HEK293 (cell line): ENCODE data around the gene CD46.

Experiments used
- CTCF ChIA-PET: fragments of 350-600 bp; formaldehyde crosslinking; extraction: SDS; loops from one replicate; lab custom pipeline; 2021; ENCODE audit warnings: antibody characterized with exemption; lab: Yijun Ruan, JAX
- POLR2A ChIA-PET: fragments of 300-600 bp; formaldehyde crosslinking; extraction: SDS; loops from one replicate; lab custom pipeline; 2020; ENCODE audit warnings: antibody characterized with exemption, inconsistent platforms; lab: Yijun Ruan, JAX
- H3K27ac ChIP-seq: fragments of 200-500 bp; sonication (Bioruptor generic); 2 replicates; pipeline ENCODE4 v1.5.1; 2014; ENCODE audit warnings: low read depth, low read length, control low read depth, inconsistent platforms; ENCODE audit errors: extremely low read depth
- H3K36me3 ChIP-seq, 2 experiments: fragments of 200-500 bp in 1 of 2; sonication (Bioruptor generic) in 1 of 2; 1 replicate in 1 of 2; 2 replicates in 1 of 2; pipeline ENCODE4 v1.5.1; 2014 to 2017; ENCODE audit warnings: inconsistent platforms in 2 of 2, low read length in 2 of 2; ENCODE audit not compliant: control insufficient read depth in 2 of 2, insufficient read depth in 1 of 2
- H3K4me1 ChIP-seq: fragments of 200-500 bp; sonication (Bioruptor generic); 2 replicates; pipeline ENCODE4 v1.5.1; 2014; ENCODE audit warnings: mild to moderate bottlenecking, low read length, inconsistent platforms; ENCODE audit not compliant: control insufficient read depth, insufficient read depth
- H3K4me3 ChIP-seq: 2 replicates; pipeline ENCODE4 v1.5.1; 2011; ENCODE audit warnings: low read depth, mild to moderate bottlenecking, control low read depth, low read length, moderate library complexity
- H3K9me3 ChIP-seq: fragments of 200-500 bp; sonication (Bioruptor generic); 2 replicates; pipeline ENCODE4 v1.5.1; 2014; ENCODE audit warnings: low read depth, low read length, inconsistent platforms; ENCODE audit not compliant: control insufficient read depth, insufficient read depth
- KLF7 ChIP-seq: fragments of 450-650 bp; formaldehyde crosslinking; IDR thresholded peaks from 2 replicates; pipeline ENCODE4 v1.5.1; 2016; ENCODE audit warnings: missing biosample characterization, missing genetic modification characterization, borderline replicate concordance
- MEIS1 ChIP-seq: sonication (generic); formaldehyde crosslinking; IDR thresholded peaks from 2 replicates; pipeline ENCODE4 v1.8.1; 2022; ENCODE audit warnings: missing genetic modification reagents, mild to moderate bottlenecking, borderline replicate concordance
- ZBTB20 ChIP-seq: fragments of 450-650 bp; formaldehyde crosslinking; IDR thresholded peaks from 2 replicates; pipeline ENCODE4 v1.5.1; 2016; ENCODE audit warnings: missing biosample characterization, missing genetic modification characterization
- ZBTB21 ChIP-seq: fragments of 450-650 bp; formaldehyde crosslinking; IDR thresholded peaks from 2 replicates; pipeline ENCODE4 v1.5.1; 2017; ENCODE audit warnings: missing biosample characterization, missing genetic modification characterization
- ZFP41 ChIP-seq: fragments of 450-650 bp; formaldehyde crosslinking; IDR thresholded peaks from 2 replicates; pipeline ENCODE4 v1.5.1; 2016; ENCODE audit warnings: missing biosample characterization, missing genetic modification characterization, borderline replicate concordance
- ZNF10 ChIP-seq: fragments of 450-650 bp; formaldehyde crosslinking; IDR thresholded peaks from 2 replicates; pipeline ENCODE4 v1.5.1; 2017; ENCODE audit warnings: missing biosample characterization, missing genetic modification characterization
- ZNF394 ChIP-seq: fragments of 450-650 bp; formaldehyde crosslinking; IDR thresholded peaks from 2 replicates; pipeline ENCODE4 v1.5.1; 2016; ENCODE audit warnings: missing biosample characterization, missing genetic modification characterization, mild to moderate bottlenecking, moderate library complexity, borderline replicate concordance
- ZNF501 ChIP-seq: fragments of 450-650 bp; formaldehyde crosslinking; IDR thresholded peaks from 2 replicates; pipeline ENCODE4 v1.5.1; 2016; ENCODE audit warnings: missing biosample characterization, missing genetic modification characterization
- ZNF549 ChIP-seq: fragments of 450-650 bp; IDR thresholded peaks from 2 replicates; pipeline ENCODE4 v1.5.1; 2018; ENCODE audit warnings: missing biosample characterization, missing genetic modification characterization, mild to moderate bottlenecking, inconsistent platforms, moderate library complexity
- ZNF747 ChIP-seq: fragments of 450-650 bp; formaldehyde crosslinking; IDR thresholded peaks from 2 replicates; pipeline ENCODE4 v1.5.1; 2016; ENCODE audit warnings: missing biosample characterization, missing genetic modification characterization
- ZNF76 ChIP-seq: fragments of 450-650 bp; formaldehyde crosslinking; IDR thresholded peaks from 2 replicates; pipeline ENCODE4; 2016; ENCODE audit warnings: low read depth, missing biosample characterization, missing genetic modification characterization, borderline replicate concordance
- ZNF792 ChIP-seq: fragments of 450-650 bp; formaldehyde crosslinking; IDR thresholded peaks from 2 replicates; pipeline ENCODE4 v1.5.1; 2016; ENCODE audit warnings: missing biosample characterization, missing genetic modification characterization
- TF ChIP-seq, protein P1 (sequence below): fragments of 450-650 bp; formaldehyde crosslinking; IDR thresholded peaks from 2 replicates; pipeline ENCODE4 v1.5.1; 2016; ENCODE audit warnings: missing biosample characterization, missing genetic modification characterization
- TF ChIP-seq, protein P2 (sequence below): fragments of 450-650 bp; formaldehyde crosslinking; IDR thresholded peaks from 2 replicates; pipeline ENCODE4 v1.5.0; 2017; ENCODE audit warnings: missing biosample characterization, missing genetic modification characterization, borderline replicate concordance
- TF ChIP-seq, protein P3 (sequence below): fragments of 450-650 bp; formaldehyde crosslinking; IDR thresholded peaks from 2 replicates; pipeline ENCODE4 v1.5.1; 2017; ENCODE audit warnings: missing biosample characterization, missing genetic modification characterization
- TF ChIP-seq, protein P4 (sequence below): fragments of 450-650 bp; formaldehyde crosslinking; IDR thresholded peaks from 2 replicates; pipeline ENCODE4 v1.5.1; 2017; ENCODE audit warnings: missing biosample characterization, missing genetic modification characterization
- TF ChIP-seq, protein P5 (sequence below): fragments of 450-650 bp; formaldehyde crosslinking; IDR thresholded peaks from 2 replicates; pipeline ENCODE4 v1.5.1; 2016; ENCODE audit warnings: missing biosample characterization, missing genetic modification characterization
- TF ChIP-seq, protein P6 (sequence below): fragments of 450-650 bp; formaldehyde crosslinking; IDR thresholded peaks from 2 replicates; pipeline ENCODE4 v1.5.1; 2016; ENCODE audit warnings: missing biosample characterization, missing genetic modification characterization

Gene CD46

DNA sequence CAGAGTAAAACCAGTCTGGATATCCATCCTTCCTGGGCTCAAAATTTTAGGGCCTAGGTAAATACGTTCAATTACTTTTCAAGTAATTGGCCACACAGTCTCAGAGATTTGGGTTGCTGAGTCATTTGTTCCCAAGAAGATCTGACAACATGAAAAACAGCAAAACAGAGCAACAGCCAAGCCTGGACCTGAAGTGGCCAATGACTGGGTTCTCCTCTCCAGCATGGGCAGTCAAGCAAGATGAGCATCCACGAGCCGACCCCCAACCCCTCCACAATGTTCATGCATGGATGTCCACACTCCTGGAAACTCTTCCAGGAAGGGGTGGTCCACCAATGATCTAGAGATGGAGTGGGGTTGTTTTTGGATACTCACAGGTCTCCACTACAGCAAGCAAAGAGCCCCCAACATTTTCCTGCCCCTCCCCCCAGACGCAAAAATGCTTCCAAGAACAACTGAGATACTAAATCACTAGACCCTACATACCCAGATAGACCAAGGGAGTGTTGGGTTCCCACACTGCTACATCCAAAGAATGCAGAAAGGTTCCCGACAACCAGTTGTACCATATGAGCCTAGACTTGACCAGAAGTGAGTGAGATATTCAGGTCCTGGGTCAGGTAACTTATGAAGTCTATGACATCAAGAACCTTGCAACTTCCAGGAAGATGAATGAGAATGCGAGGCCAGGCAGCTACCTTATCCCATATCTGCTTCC, 73.0 kb downstream of the CD46 start (continued):
- TF ChIP-seq ZNF747 (tag by site-specific recombination): no peak
- TF ChIP-seq KLF7: no peak
- TF ChIP-seq ZBTB21: no peak
- no peak for TF ChIP-seq ZNF549 (tag by site-specific recombination)
- TF ChIP-seq ZNF10: no peak
- TF ChIP-seq, protein P1, sequence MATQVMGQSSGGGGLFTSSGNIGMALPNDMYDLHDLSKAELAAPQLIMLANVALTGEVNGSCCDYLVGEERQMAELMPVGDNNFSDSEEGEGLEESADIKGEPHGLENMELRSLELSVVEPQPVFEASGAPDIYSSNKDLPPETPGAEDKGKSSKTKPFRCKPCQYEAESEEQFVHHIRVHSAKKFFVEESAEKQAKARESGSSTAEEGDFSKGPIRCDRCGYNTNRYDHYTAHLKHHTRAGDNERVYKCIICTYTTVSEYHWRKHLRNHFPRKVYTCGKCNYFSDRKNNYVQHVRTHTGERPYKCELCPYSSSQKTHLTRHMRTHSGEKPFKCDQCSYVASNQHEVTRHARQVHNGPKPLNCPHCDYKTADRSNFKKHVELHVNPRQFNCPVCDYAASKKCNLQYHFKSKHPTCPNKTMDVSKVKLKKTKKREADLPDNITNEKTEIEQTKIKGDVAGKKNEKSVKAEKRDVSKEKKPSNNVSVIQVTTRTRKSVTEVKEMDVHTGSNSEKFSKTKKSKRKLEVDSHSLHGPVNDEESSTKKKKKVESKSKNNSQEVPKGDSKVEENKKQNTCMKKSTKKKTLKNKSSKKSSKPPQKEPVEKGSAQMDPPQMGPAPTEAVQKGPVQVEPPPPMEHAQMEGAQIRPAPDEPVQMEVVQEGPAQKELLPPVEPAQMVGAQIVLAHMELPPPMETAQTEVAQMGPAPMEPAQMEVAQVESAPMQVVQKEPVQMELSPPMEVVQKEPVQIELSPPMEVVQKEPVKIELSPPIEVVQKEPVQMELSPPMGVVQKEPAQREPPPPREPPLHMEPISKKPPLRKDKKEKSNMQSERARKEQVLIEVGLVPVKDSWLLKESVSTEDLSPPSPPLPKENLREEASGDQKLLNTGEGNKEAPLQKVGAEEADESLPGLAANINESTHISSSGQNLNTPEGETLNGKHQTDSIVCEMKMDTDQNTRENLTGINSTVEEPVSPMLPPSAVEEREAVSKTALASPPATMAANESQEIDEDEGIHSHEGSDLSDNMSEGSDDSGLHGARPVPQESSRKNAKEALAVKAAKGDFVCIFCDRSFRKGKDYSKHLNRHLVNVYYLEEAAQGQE: no peak
- no peak for TF ChIP-seq ZFP41 (tag by site-specific recombination)
- no peak for TF ChIP-seq ZNF792 (tag by site-specific recombination)
- TF ChIP-seq, protein P2, sequence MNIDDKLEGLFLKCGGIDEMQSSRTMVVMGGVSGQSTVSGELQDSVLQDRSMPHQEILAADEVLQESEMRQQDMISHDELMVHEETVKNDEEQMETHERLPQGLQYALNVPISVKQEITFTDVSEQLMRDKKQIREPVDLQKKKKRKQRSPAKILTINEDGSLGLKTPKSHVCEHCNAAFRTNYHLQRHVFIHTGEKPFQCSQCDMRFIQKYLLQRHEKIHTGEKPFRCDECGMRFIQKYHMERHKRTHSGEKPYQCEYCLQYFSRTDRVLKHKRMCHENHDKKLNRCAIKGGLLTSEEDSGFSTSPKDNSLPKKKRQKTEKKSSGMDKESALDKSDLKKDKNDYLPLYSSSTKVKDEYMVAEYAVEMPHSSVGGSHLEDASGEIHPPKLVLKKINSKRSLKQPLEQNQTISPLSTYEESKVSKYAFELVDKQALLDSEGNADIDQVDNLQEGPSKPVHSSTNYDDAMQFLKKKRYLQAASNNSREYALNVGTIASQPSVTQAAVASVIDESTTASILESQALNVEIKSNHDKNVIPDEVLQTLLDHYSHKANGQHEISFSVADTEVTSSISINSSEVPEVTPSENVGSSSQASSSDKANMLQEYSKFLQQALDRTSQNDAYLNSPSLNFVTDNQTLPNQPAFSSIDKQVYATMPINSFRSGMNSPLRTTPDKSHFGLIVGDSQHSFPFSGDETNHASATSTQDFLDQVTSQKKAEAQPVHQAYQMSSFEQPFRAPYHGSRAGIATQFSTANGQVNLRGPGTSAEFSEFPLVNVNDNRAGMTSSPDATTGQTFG: no peak
- TF ChIP-seq MEIS1 (CRISPR knock-in tag): no peak

DNA sequence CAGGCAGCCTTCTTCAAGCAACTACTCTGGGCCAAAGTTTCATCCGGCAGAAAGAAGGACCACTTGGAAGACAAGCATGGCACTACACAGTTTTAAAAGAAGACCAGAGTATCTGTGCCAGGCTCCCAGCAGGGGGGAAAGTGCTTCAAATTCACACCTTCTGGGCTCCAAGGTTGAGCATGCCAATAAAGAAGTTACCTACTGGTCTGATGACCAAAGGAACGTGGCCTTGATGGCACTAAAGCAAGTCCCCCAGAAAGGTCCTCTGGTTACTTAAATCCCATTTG, 73.5 kb downstream of the CD46 start:
- ChIA-PET CTCF (interaction anchor here (2.9 kb wide), 1 partner anchor 44 kb away, joined by 12 read pairs; no protein-coding TSS in a partner anchor), POLR2A (no interaction called here)
- no peak overlapping the region for H3K27ac ChIP-seq
- H3K36me3 ChIP-seq: peaks cover 0 to 9% of the 10 kb centered on the region in 2 experiments; a peak in 1 of 3 replicates
- no peaks in the 10 kb centered on the region for H3K9me3 ChIP-seq
- no peak for TF ChIP-seq ZNF76
- no peak for TF ChIP-seq ZNF394 (tag by site-specific recombination)
- TF ChIP-seq ZBTB20 (tag by site-specific recombination): no peak
- TF ChIP-seq ZNF549 (tag by site-specific recombination): no peak
- TF ChIP-seq, protein P3, sequence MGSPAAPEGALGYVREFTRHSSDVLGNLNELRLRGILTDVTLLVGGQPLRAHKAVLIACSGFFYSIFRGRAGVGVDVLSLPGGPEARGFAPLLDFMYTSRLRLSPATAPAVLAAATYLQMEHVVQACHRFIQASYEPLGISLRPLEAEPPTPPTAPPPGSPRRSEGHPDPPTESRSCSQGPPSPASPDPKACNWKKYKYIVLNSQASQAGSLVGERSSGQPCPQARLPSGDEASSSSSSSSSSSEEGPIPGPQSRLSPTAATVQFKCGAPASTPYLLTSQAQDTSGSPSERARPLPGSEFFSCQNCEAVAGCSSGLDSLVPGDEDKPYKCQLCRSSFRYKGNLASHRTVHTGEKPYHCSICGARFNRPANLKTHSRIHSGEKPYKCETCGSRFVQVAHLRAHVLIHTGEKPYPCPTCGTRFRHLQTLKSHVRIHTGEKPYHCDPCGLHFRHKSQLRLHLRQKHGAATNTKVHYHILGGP: no peak
- TF ChIP-seq, protein P4, sequence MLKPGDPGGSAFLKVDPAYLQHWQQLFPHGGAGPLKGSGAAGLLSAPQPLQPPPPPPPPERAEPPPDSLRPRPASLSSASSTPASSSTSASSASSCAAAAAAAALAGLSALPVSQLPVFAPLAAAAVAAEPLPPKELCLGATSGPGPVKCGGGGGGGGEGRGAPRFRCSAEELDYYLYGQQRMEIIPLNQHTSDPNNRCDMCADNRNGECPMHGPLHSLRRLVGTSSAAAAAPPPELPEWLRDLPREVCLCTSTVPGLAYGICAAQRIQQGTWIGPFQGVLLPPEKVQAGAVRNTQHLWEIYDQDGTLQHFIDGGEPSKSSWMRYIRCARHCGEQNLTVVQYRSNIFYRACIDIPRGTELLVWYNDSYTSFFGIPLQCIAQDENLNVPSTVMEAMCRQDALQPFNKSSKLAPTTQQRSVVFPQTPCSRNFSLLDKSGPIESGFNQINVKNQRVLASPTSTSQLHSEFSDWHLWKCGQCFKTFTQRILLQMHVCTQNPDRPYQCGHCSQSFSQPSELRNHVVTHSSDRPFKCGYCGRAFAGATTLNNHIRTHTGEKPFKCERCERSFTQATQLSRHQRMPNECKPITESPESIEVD (tag by site-specific recombination): no peak
- TF ChIP-seq, protein P5, sequence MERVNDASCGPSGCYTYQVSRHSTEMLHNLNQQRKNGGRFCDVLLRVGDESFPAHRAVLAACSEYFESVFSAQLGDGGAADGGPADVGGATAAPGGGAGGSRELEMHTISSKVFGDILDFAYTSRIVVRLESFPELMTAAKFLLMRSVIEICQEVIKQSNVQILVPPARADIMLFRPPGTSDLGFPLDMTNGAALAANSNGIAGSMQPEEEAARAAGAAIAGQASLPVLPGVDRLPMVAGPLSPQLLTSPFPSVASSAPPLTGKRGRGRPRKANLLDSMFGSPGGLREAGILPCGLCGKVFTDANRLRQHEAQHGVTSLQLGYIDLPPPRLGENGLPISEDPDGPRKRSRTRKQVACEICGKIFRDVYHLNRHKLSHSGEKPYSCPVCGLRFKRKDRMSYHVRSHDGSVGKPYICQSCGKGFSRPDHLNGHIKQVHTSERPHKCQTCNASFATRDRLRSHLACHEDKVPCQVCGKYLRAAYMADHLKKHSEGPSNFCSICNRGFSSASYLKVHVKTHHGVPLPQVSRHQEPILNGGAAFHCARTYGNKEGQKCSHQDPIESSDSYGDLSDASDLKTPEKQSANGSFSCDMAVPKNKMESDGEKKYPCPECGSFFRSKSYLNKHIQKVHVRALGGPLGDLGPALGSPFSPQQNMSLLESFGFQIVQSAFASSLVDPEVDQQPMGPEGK (tag by site-specific recombination): no peak
- no peak for TF ChIP-seq ZNF501 (tag by site-specific recombination)
- TF ChIP-seq, protein P6, sequence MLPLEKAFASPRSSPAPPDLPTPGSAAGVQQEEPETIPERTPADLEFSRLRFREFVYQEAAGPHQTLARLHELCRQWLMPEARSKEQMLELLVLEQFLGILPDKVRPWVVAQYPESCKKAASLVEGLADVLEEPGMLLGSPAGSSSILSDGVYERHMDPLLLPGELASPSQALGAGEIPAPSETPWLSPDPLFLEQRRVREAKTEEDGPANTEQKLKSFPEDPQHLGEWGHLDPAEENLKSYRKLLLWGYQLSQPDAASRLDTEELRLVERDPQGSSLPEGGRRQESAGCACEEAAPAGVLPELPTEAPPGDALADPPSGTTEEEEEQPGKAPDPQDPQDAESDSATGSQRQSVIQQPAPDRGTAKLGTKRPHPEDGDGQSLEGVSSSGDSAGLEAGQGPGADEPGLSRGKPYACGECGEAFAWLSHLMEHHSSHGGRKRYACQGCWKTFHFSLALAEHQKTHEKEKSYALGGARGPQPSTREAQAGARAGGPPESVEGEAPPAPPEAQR (tag by site-specific recombination): no peak
- H3K4me3 ChIP-seq: no peak overlapping the region
- H3K4me1 ChIP-seq: no peaks in the 10 kb centered on the region
